ENCODE results near the gene HDX.

DNA sequence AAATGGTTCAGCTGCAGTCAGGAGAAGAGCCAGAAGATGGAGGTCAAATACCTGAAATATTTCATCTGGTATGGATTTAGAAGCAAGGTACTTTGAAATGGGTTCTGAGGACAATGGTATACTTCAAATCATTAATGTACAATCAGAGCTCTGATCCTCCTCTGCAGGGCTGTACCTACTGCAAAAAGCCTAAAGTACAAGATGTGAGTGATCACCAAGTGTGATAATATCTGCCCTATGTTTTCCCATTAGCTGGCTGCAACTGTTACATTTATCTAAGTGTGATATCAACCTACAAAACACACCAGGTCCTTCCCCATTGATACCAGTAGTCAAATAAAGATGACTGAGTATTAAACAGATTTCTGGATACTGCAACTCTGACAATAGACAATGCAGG, 25.1 kb downstream of the HDX start:
- TF ChIP-seq POLR2A (IDR thresholded peaks at IDR 0.05) (no peak), POLR2AphosphoS5 (IDR thresholded peaks at IDR 0.05) (no peak), EP300 (IDR thresholded peaks at IDR 0.05) (no peak)
- TF ChIP-seq, protein P1, sequence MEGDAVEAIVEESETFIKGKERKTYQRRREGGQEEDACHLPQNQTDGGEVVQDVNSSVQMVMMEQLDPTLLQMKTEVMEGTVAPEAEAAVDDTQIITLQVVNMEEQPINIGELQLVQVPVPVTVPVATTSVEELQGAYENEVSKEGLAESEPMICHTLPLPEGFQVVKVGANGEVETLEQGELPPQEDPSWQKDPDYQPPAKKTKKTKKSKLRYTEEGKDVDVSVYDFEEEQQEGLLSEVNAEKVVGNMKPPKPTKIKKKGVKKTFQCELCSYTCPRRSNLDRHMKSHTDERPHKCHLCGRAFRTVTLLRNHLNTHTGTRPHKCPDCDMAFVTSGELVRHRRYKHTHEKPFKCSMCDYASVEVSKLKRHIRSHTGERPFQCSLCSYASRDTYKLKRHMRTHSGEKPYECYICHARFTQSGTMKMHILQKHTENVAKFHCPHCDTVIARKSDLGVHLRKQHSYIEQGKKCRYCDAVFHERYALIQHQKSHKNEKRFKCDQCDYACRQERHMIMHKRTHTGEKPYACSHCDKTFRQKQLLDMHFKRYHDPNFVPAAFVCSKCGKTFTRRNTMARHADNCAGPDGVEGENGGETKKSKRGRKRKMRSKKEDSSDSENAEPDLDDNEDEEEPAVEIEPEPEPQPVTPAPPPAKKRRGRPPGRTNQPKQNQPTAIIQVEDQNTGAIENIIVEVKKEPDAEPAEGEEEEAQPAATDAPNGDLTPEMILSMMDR (IDR thresholded peaks at IDR 0.05) = no peak

Data from gastroesophageal sphincter (tissue), 3 donors.